B cell (primary cell): Measurements from ENCODE around the gene AKR1B1.

Experiments
- EZH2 ChIP-seq: IDR thresholded peaks from 2 replicates; pipeline ENCODE4 v1.6.1; 2012; ENCODE audit warnings: borderline replicate concordance, low read depth, mild to moderate bottlenecking, moderate library complexity, low read length; ENCODE audit not compliant: insufficient read depth, poor library complexity, severe bottlenecking
- TF ChIP-seq, protein P1 (sequence below): fragments of 200-600 bp; IDR thresholded peaks from one replicate; pipeline ENCODE4 v1.8.0; 2022; ENCODE audit warnings: antibody characterized with exemption, mild to moderate bottlenecking

DNA sequence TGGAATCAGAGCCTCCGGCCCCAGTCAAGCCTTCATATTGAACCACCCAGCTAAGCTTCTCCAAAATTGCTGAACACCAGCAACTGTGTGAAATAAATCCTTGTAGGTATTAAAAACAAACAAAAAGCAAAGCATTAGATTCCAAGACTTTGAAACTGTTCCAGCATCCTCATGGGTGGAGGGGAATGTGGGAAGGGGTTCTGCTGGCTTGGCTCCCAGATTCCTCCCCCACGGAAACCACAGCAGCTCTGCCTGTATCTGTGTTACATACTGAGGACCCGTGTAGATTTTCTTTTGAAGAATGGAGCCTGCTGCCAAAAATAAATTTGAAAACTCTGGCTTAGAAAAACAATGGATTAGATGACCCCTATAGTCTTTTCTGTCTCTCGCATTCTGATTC, 20.0 kb downstream of the AKR1B1 start:
- no peak for TF ChIP-seq EZH2
- TF ChIP-seq, protein P1, sequence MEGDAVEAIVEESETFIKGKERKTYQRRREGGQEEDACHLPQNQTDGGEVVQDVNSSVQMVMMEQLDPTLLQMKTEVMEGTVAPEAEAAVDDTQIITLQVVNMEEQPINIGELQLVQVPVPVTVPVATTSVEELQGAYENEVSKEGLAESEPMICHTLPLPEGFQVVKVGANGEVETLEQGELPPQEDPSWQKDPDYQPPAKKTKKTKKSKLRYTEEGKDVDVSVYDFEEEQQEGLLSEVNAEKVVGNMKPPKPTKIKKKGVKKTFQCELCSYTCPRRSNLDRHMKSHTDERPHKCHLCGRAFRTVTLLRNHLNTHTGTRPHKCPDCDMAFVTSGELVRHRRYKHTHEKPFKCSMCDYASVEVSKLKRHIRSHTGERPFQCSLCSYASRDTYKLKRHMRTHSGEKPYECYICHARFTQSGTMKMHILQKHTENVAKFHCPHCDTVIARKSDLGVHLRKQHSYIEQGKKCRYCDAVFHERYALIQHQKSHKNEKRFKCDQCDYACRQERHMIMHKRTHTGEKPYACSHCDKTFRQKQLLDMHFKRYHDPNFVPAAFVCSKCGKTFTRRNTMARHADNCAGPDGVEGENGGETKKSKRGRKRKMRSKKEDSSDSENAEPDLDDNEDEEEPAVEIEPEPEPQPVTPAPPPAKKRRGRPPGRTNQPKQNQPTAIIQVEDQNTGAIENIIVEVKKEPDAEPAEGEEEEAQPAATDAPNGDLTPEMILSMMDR, result no peak
